HepG2 (cell line): Measurements from ENCODE around the gene RHOC. TPM values are rescaled to one million over a fixed set of nuclear protein-coding genes. Genes with fewer than 3 reads are reported as not detected.

ENCODE experiments used
- CEBPB ChIP-seq: IDR thresholded peaks from 2 replicates; pipeline ENCODE4 v1.6.1; 2011; ENCODE audit warnings: low read depth, low read length, improper control_type of control experiment, borderline replicate concordance
- EHMT2 ChIP-seq: fragments of 200-600 bp; sonication (generic); IDR thresholded peaks from 2 replicates; pipeline ENCODE4 v1.7.0; 2017; ENCODE audit warnings: antibody characterized with exemption, low read depth, low read length, borderline replicate concordance
- EP300 ChIP-seq, 3 experiments: sonication (generic) in 1 of 3; formaldehyde crosslinking in 1 of 3; IDR thresholded peaks; 2 replicates each; pipeline versions ENCODE4 v1.5.1 to v1.6.1; 2011 to 2020; ENCODE audit warnings: low read depth in 2 of 3, low read length in 2 of 3, borderline replicate concordance in 1 of 3, improper control_type of control experiment in 1 of 3, mild to moderate bottlenecking in 1 of 3, missing genetic modification reagents in 1 of 3, moderate library complexity in 1 of 3
- GZF1 ChIP-seq: sonication (generic); formaldehyde crosslinking; IDR thresholded peaks from 2 replicates; pipeline ENCODE4 v1.5.1; 2020; ENCODE audit warnings: mild to moderate bottlenecking, missing genetic modification reagents
- MAFG ChIP-seq: sonication (generic); formaldehyde crosslinking; IDR thresholded peaks from 2 replicates; pipeline ENCODE4 v1.5.1; 2020; ENCODE audit warnings: mild to moderate bottlenecking, missing genetic modification reagents
- MATR3 ChIP-seq: sonication (generic); formaldehyde crosslinking; IDR thresholded peaks from 2 replicates; pipeline ENCODE4 v1.4.0; 2020; ENCODE audit warnings: missing genetic modification reagents
- MZF1 ChIP-seq: sonication (generic); formaldehyde crosslinking; IDR thresholded peaks from 2 replicates; pipeline ENCODE4 v1.8.1; 2023; ENCODE audit warnings: mild to moderate bottlenecking, missing genetic modification reagents, borderline replicate concordance
- PHF20 ChIP-seq: sonication (generic); formaldehyde crosslinking; IDR thresholded peaks from 2 replicates; pipeline ENCODE4 v1.5.0; 2020; ENCODE audit warnings: mild to moderate bottlenecking, missing genetic modification reagents
- RAD51 ChIP-seq: fragments of 450-650 bp; IDR thresholded peaks from 2 replicates; pipeline ENCODE4 v1.6.1; 2016; ENCODE audit warnings: borderline replicate concordance
- RFX3 ChIP-seq: IDR thresholded peaks from 2 replicates; pipeline ENCODE4 v1.6.1; 2016; ENCODE audit warnings: missing biosample characterization, missing genetic modification reagents
- SP140L ChIP-seq: sonication (generic); formaldehyde crosslinking; IDR thresholded peaks from 2 replicates; pipeline ENCODE4 v1.4.0; 2020; ENCODE audit warnings: missing genetic modification reagents, borderline replicate concordance
- SP4 ChIP-seq: sonication (generic); formaldehyde crosslinking; IDR thresholded peaks from 2 replicates; pipeline ENCODE4 v1.8.1; 2023; ENCODE audit warnings: mild to moderate bottlenecking, missing genetic modification reagents
- ZC3H13 ChIP-seq: sonication (generic); formaldehyde crosslinking; IDR thresholded peaks from 2 replicates; pipeline ENCODE4 v1.8.1; 2023; ENCODE audit warnings: mild to moderate bottlenecking, missing genetic modification reagents, moderate library complexity
- ZKSCAN8 ChIP-seq: IDR thresholded peaks from 2 replicates; pipeline ENCODE4 v1.6.1; 2016; ENCODE audit warnings: borderline replicate concordance, missing genetic modification reagents, missing compliant biosample characterization
- ZNF260 ChIP-seq: sonication (generic); formaldehyde crosslinking; IDR thresholded peaks from 2 replicates; pipeline ENCODE4 v1.4.0; 2020; ENCODE audit warnings: missing genetic modification reagents, low read depth, mild to moderate bottlenecking, borderline replicate concordance
- ZNF451 ChIP-seq: sonication (generic); formaldehyde crosslinking; IDR thresholded peaks from 2 replicates; pipeline ENCODE4 v1.5.0; 2020; ENCODE audit warnings: mild to moderate bottlenecking, missing genetic modification reagents
- ZNF597 ChIP-seq: sonication (generic); formaldehyde crosslinking; IDR thresholded peaks from 2 replicates; pipeline ENCODE4 v1.5.0; 2020; ENCODE audit warnings: missing genetic modification reagents
- ZNF737 ChIP-seq: sonication (generic); formaldehyde crosslinking; IDR thresholded peaks from 2 replicates; pipeline ENCODE4 v1.5.0; 2020; ENCODE audit warnings: missing genetic modification reagents, mild to moderate bottlenecking, borderline replicate concordance
- ZNF75D ChIP-seq: sonication (generic); formaldehyde crosslinking; IDR thresholded peaks from 2 replicates; pipeline ENCODE4 v1.8.1; 2023; ENCODE audit warnings: missing genetic modification reagents, mild to moderate bottlenecking, borderline replicate concordance
- ZNF772 ChIP-seq: sonication (generic); formaldehyde crosslinking; IDR thresholded peaks from 2 replicates; pipeline ENCODE4 v1.5.0; 2020; ENCODE audit warnings: mild to moderate bottlenecking, missing genetic modification reagents
- polyA plus RNA-seq, 8 experiments: library from polyadenylated mRNA; depleted of rRNA in 3 of 8; stranded (reverse) in 7 of 8; unstranded in 1 of 8; fragments of >200 nt; fragmentation: Illumina TruSeq in 4 of 8; extraction: Trizol in 4 of 8; gene quantifications; 2 replicates each; pipeline versions ENCODE4 v1.2.1 to v1.2.3, GENCODE V29; 2011 to 2016; ENCODE audit warnings: low read depth in 4 of 8, missing spikeins in 1 of 8, mixed read lengths in 1 of 8; ENCODE audit not compliant: insufficient read depth in 1 of 8
- total RNA-seq, 5 experiments: library from RNA; depleted of rRNA; stranded (reverse); fragments of >200 nt; fragmentation: Illumina TruSeq; extraction: Trizol; gene quantifications; 2 replicates each; pipeline ENCODE4 v1.2.3, GENCODE V29; 2016; ENCODE audit warnings: low read depth in 1 of 5
- TF ChIP-seq, protein P1 (sequence below): IDR thresholded peaks from 2 replicates; pipeline ENCODE4 v1.6.1; 2016; ENCODE audit warnings: low read depth, control low read depth
- TF ChIP-seq, protein P2 (sequence below): sonication (generic); formaldehyde crosslinking; IDR thresholded peaks from 2 replicates; pipeline ENCODE4 v1.4.0; 2020; ENCODE audit warnings: missing genetic modification reagents, mild to moderate bottlenecking, borderline replicate concordance
- TF ChIP-seq, protein P3 (sequence below): sonication (generic); formaldehyde crosslinking; IDR thresholded peaks from 2 replicates; pipeline ENCODE4 v1.5.1; 2020; ENCODE audit warnings: missing genetic modification reagents, mild to moderate bottlenecking, borderline replicate concordance

Gene RHOC
- total and polyA plus RNA-seq, 2 of the 13 experiments (the other 11 are each of a cell fraction or from before 2014, with no cell fraction given), result 64.3 to 182 TPM

DNA sequence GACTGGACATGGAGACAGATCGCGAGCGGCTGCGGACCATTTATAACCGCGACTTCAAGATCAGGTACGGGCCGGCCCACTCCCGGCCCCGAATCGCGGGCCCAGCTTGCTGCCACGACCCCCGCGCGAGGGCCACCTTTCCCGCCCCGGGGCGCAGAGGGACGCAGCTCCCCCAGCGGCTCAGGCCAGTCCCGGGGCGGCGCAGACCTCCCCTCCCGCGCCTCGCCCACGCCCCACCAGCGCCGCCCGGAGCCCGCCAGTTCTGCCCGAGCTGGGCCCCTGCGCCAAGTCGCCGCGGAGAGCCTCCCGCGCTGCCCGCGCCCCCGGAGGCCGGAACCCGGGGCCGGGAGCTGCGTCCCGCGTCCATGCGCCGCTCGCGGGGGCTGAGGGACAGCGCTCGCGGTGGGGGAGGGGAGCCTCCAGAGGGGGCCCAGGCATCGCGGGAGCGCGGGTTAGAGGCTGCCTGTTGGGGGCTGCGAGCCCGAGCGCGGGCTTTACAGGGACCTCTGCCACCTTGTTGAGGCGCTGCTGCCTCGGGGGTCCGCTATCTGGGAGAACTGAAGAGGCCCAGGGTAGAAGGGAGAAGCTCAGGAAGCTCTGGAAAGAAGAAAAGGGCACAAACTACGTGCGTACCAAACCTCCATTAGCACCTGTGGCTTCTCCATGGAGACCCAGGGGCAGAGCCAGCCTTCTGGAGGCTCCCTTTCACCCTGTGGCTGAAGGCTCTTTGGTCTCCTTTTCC, 31.8 kb downstream of the RHOC start (continued):
- TF ChIP-seq, protein P1, sequence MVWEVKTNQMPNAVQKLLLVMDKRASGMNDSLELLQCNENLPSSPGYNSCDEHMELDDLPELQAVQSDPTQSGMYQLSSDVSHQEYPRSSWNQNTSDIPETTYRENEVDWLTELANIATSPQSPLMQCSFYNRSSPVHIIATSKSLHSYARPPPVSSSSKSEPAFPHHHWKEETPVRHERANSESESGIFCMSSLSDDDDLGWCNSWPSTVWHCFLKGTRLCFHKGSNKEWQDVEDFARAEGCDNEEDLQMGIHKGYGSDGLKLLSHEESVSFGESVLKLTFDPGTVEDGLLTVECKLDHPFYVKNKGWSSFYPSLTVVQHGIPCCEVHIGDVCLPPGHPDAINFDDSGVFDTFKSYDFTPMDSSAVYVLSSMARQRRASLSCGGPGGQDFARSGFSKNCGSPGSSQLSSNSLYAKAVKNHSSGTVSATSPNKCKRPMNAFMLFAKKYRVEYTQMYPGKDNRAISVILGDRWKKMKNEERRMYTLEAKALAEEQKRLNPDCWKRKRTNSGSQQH (CRISPR knock-in tag), result no peak; the same call in 1 of the 2 replicates
- peak; percentile 46; the same call in 1 of the 2 replicates for TF ChIP-seq SP4 (CRISPR knock-in tag)
- no peak for TF ChIP-seq ZNF260
- TF ChIP-seq ZNF597 (CRISPR knock-in tag), result no peak
- TF ChIP-seq SP140L (CRISPR knock-in tag), result no peak
- no peak for TF ChIP-seq MZF1 (CRISPR knock-in tag)
- TF ChIP-seq CEBPB, result no peak
- TF ChIP-seq, protein P2, sequence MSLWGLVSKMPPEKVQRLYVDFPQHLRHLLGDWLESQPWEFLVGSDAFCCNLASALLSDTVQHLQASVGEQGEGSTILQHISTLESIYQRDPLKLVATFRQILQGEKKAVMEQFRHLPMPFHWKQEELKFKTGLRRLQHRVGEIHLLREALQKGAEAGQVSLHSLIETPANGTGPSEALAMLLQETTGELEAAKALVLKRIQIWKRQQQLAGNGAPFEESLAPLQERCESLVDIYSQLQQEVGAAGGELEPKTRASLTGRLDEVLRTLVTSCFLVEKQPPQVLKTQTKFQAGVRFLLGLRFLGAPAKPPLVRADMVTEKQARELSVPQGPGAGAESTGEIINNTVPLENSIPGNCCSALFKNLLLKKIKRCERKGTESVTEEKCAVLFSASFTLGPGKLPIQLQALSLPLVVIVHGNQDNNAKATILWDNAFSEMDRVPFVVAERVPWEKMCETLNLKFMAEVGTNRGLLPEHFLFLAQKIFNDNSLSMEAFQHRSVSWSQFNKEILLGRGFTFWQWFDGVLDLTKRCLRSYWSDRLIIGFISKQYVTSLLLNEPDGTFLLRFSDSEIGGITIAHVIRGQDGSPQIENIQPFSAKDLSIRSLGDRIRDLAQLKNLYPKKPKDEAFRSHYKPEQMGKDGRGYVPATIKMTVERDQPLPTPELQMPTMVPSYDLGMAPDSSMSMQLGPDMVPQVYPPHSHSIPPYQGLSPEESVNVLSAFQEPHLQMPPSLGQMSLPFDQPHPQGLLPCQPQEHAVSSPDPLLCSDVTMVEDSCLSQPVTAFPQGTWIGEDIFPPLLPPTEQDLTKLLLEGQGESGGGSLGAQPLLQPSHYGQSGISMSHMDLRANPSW (CRISPR knock-in tag), result no peak
- TF ChIP-seq GZF1 (CRISPR knock-in tag), result no peak
- TF ChIP-seq ZNF737 (CRISPR knock-in tag), result no peak
- TF ChIP-seq RAD51, result no peak
- TF ChIP-seq ZC3H13 (CRISPR knock-in tag), result no peak
- TF ChIP-seq MAFG, result no peak
- no peak for TF ChIP-seq ZNF75D (CRISPR knock-in tag)
- no peak for TF ChIP-seq EP300 (IDR thresholded peaks at IDR 0.05; ENCODE audit: low read depth in 2 of 2, low read length in 2 of 2)
- no peak for TF ChIP-seq EP300 (CRISPR knock-in tag; IDR thresholded peaks at IDR 0.05; ENCODE audit: borderline replicate concordance)
- TF ChIP-seq EHMT2, result no peak
- TF ChIP-seq, protein P3, sequence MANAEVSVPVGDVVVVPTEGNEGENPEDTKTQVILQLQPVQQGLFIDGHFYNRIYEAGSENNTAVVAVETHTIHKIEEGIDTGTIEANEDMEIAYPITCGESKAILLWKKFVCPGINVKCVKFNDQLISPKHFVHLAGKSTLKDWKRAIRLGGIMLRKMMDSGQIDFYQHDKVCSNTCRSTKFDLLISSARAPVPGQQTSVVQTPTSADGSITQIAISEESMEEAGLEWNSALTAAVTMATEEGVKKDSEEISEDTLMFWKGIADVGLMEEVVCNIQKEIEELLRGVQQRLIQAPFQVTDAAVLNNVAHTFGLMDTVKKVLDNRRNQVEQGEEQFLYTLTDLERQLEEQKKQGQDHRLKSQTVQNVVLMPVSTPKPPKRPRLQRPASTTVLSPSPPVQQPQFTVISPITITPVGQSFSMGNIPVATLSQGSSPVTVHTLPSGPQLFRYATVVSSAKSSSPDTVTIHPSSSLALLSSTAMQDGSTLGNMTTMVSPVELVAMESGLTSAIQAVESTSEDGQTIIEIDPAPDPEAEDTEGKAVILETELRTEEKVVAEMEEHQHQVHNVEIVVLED (CRISPR knock-in tag), result no peak
- TF ChIP-seq RFX3 (CRISPR knock-in tag), result no peak
- TF ChIP-seq ZNF772 (CRISPR knock-in tag), result no peak
- TF ChIP-seq ZNF451 (CRISPR knock-in tag), result peak; percentile 58; the same call in 1 of the 2 replicates
- TF ChIP-seq PHF20 (CRISPR knock-in tag), result no peak
- no peak for TF ChIP-seq MATR3 (CRISPR knock-in tag)
- TF ChIP-seq ZKSCAN8 (CRISPR knock-in tag), result no peak
